Fibroblast of skin of right quadriceps (primary cell): ENCODE results near the gene NFIA.

Experiments
- DNase-seq: peaks from one replicate; pipeline ENCODE4 v3.0.0-alpha.2; 2013

NFIA gene

DNA sequence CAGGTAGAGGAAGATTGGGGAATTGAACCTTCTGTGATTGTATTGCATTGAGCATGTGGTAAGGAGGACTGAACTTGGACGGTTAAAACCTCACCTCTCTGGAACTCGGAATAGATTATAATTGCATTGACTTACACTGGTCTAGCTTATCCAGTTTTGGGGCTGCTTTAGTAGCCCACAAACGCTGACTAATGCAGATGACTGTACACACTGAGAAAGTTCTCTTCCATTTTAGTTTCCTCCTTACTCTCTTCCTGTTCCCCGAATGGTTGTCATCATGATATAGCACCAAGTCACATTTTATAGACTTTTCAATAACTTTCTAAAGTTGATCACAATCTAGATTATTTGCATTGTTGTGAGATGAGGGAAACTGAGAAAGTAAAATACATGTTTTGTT lies 78.2 kb downstream of the NFIA start:
- DNase-seq, result peak; percentile 38

DNA sequence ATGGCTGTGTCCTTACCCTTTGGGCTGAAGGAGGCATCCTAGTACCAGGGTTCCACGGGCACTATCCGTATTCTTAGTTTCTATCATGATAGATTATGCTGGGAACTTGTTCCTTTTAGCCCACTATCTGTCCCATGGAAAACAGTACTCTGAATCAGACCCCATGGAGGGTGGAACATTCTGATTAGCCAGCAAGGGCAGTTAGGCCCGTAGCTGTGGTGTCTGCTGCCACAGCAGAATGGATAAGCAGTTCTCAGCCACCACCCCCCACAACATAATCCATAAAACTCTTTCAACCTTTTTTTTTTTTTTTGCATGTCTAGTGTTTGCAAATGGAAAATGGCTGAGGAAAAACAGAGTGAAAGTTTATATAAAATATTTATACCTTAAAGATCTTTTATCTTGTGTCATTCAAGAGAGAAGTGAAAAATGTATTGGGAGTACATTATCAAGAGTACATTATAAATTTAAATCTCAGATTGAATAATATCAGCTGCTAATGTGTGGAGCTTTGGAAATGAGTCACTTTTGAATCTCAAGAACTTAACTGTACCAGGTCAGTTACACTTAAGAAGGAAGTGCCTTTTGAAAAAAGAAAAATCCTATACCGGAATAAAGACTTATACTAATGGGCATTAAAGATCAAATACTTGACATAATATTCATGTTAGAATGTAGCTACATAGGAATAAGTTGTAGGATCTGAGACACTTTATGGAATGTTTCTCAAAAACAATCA lies 80.3 kb downstream of the NFIA start:
- peak; percentile 30 for DNase-seq

DNA sequence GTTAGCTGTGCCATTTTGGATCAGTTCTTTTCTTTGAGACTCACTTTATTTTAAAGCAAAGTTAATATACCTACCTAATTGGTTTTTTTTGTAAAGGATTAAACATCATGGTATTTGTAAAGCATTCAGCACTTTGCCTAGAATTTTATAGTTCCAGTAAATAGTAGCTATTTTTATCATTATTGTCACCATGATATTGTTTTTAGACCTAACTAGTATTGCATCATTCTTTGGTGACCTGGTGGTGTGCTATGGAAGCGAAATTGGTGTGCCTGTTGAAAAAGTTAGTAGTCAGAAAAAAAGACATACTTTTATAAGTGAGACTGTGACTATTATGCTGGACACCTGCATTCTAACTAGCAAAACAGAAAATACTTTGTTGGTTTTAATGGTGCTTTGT lies 81.0 kb downstream of the NFIA start:
- DNase-seq, result no peak

DNA sequence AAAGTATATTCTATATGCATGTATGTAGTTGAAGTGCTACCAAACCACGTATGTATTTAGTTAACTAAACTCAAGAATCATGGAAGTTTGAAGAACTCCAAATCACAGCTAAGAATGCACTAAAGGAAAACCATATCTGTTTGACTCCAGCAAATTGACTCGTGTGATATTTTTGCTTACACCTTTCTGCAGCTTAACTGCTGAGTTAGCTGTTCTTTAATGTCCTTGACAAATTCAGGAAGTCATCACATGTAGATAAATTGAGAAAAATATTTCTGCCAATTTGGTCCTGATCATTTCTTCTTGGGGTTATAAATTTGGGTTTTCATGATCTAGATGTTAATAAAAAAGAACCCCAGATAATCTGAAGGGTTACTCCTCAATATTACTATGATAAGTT lies 83.0 kb downstream of the NFIA start:
- no peak for DNase-seq

DNA sequence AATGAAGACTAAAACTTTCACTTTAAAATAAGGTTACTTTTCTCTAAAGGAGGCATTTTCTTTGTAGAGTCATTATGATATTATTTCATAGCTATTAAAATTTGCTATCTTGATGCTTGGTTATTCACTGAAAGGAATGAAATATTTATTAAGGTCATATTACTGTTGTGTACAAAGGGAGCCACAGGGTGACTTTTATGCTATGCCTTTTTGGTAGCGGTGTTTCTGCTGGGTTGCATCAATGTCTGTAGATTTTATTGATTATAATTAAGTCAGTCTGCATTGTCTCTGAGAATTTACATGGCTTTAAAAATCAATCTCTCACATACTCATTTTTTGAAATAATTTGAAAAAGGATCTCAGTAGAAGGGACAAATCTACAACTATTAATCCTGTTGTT lies 84.9 kb downstream of the NFIA start:
- no peak for DNase-seq

DNA sequence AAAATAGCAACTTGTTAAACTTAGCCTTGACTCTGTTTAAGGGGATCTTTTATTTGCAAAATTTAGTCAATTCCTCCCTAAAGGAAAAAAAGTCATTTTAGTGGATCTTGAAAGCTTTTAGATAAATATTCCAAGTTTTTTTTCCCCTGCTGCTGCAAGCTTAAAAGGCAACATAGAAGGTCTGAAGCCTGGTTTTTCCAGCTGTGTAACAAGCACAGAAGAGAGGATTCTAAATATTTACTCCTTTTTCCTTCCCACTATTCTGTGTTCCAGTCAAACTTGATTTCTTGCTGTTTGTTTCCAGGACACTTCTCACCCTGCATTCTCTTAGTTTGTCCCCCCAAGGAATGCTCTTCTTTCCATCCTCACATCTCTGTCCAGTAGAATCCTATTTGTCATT lies 86.7 kb downstream of the NFIA start:
- DNase-seq, result no peak

DNA sequence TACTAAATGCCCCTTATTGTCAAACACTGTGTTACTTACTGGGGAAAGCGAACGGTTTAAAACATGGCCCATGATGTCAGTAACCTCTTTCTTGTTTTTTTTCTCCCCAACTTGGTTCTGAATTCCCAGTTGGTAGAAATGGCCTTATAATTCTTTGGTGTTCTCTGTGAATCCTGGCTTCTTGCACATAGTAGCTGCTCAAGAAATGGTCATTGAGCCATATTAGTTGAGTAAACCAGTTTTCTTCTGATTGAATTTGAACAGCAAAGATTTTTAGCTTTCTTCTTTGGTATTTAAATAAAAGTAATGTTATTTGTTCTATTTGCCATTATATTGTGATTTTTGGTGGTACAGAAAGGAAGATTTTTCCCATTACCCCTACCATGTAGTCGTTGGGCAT lies 87.3 kb downstream of the NFIA start:
- DNase-seq, result no peak

DNA sequence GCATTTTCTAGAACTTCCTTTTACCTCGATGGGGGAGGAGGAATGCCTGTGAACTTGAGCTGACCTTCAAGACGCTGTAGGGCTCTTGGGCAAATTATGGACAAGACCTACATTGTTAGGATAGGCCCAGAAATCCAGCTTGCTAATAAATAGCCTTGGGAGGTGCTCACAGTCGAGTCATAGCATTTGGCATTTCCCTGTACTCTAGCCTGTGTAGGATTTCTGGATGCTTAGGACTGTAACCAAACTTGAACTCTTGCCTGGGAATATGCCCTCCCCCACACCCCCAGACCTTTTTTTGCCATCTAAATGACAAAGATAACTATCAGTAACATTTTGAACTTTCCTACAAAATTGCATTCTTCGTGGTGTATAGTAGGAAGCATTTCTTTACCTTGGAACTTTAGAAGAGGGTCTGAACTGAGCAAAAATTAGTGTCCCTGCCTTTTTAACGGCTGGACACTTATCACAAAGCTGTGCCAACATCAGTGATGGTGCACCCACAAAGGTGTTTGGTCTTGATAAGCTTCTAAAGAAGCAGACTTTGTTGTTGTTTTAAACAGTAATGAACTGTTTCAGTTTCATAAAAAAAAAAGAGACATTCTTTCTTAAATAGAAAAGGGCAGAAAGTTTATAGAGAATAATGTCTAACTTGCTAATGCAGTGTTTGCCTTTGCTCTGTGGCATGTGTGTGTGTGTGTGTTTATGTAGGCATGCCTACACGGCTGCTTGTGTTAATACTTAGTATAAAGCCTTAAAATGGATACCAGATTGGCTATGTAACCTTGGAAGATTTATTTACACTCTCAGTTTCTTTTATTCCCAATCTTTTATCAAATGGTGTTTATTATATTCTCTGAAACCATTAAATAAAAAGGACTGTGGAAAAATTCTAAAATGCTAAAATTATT lies 88.2 kb downstream of the NFIA start:
- peak; percentile 66 for DNase-seq

DNA sequence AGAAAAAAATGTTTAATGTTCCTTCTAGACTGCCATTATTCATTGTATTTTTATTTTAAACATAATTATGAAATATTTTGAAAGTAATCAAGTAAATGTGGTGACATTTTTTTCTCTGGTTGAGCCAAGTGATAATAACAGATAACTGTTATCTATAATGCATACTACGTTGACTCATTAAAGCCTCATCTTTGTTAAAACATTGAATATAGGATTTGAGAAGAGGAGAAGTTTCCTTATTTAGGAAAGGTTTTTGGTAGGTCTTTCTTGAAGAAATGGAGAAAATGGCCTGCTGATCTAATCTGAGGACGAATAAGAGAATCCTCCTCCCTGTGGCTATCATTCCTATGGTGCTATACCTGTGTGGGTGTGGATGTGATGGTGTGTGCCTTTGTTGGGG lies 89.0 kb downstream of the NFIA start:
- DNase-seq, result no peak

DNA sequence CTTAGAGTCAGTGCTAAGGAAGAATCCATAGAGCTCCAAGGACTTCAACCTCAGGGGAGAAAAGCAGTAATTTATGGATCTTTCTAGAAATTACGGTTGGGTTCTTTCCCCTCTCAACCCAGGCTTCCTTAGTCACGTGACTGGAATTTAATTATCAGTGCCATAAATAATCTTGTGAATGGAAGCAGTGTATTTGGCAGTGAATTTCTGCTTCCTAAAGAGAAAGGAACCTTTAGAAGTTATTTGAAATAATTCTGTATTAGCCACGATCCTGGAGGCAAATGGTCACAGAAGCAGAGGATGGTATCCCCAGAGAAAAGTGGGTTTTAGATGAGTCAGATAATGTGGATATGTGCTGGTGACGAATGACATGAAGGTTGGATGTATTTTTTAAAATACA lies 89.6 kb downstream of the NFIA start:
- DNase-seq, result peak; percentile 73

DNA sequence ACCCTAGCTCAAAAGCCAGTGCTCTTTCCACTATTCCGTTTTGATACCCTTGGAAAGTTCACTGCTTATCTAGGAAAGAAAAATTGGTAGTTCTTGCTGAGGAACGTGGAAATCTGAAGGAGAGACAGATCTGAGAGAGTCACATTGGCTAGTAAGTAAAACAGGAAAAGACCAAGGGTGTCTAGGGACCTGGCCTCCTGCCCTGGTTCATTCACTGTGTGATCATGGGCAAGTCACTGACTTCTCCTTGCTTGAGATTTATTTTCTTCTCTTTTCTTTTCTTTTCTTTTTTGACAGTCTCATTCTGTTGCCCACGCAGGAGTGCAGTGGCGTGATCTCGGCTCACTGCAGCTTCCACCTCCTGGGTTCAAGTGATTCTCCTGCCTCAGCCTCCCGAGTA lies 90.8 kb downstream of the NFIA start:
- DNase-seq, result no peak

DNA sequence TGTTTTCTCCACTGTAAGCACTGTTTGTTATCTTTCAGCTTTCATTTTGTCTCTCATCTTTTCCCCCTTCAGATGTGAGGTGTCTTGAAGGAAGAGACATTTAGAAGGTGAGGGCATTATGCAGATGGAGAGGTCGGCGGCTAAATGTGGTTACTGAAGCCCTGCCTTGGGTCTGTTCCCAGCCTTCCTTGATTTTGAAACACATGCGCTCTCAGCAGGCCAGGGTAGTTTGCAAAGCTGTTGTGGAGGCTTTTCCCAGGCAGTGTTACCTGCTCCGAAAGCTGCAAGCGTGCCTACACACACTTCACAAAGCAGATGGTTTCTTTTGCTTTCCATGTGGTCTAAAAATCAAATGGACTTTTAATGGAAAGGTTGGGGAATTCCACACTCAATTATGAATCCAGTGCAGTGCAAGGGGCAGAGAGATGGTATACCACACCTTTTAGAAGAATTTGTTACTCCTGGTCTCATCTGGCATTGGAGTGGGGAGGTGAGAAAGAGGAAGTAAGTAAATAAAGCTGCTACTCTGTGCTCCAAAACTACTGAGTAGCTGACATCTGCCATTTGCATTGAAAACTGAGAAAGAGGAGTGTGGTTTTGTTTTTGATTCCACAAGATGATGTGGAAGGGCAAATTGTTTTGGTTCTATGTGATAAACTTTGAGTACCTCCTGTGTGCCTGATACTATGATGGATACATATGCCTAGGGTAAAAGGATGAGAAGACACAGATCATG lies 91.9 kb downstream of the NFIA start:
- no peak for DNase-seq

DNA sequence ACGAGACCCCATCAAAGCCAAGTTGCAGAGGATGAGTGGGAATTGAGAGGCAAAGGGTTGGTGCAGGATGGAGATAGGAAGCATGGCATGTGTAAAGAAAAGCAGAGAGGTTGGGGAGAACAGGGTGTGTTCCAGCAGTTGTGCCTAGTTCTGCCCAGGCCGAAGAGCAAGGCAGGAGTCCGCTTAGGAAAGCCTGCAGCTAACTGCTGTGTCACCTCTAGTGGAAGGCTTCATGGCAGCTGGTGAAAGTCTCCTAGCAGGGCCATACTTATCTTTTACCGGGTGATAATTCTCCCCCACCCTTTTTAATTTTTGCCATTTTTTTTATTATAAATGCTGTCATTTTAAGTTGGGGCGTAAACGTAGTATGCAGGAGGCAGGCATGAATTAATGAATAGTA lies 93.6 kb downstream of the NFIA start:
- no peak for DNase-seq

DNA sequence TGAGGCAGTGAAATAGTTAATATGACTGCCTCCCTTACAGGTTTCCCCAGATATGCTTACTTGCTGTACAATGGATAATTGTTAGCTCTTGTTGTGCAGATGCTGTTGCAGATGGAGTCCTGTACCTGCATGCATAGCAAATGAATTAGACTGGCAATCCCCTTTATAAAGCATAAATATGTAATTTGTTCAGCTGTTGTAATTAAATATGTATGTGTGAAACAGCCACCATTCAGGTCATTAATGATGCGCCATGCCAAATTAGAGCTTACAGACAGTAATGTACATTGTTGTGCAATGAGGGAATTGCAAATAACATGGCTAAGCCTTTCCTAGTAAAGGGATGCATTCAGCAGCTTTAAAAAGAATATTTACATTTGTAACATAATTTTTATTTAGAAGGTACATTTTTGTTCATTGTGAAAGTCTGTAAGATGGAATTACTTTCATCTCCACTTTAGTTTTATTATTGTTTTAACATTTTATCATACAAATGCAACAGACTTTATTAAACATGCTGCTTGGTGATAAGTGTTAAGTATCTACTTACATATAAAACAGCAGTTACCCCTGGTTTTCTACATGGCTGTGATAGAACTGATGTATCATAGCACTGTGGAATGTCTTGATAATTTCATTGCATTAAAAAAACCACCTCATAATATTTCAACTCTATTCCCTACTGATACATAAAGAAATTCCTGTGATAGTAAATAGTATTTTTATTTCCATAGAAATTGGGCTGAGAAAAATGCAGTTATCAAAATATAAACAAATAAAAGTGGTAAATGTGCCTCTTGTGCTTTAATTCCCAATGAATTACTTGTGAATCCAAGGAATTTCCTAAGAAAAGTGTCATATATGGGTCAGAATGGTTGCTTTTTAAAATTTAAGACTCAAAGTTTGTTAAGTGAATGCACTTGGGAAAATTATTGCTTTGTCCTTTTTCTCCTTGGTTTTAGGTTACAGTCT lies 99.0 kb downstream of the NFIA start:
- DNase-seq, result peak; percentile 13

DNA sequence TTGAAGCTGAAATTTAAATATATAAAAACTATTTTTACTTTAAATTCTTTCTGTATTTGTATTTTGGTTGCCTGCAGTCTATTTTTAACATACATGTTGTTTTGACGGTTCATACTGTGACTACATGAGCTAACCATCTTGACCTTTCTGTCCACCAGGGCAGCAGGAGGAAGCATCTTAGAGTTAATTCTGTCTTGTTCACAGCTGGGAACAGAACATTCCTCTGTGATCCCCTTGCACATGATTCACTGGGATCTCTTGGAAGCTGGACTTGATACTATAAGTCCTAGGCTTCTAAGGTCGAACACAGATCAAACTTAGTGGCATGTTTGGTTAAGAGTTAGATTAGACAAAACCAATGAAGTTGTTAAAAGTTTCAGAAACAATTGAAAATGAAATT lies 99.7 kb downstream of the NFIA start:
- peak; percentile 66 for DNase-seq

DNA sequence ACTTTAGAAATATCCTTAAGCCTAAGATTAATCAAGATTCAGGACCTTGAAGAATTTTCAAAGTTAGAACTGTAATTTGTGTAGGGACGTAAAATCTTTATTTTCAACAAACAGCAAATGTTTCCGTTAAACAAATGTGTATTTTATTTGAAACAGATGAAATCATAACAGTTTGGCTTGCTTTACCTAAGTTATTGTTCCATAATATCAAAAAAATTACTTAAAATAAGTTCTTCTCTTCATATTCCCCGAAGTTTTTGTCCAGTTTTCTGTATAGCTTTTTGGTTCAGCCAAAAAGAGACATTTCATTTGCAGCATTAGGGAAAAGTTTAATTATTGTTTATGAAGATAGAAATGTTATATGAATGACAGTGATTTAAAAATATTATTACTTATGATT lies 100.1 kb downstream of the NFIA start:
- DNase-seq, result no peak

DNA sequence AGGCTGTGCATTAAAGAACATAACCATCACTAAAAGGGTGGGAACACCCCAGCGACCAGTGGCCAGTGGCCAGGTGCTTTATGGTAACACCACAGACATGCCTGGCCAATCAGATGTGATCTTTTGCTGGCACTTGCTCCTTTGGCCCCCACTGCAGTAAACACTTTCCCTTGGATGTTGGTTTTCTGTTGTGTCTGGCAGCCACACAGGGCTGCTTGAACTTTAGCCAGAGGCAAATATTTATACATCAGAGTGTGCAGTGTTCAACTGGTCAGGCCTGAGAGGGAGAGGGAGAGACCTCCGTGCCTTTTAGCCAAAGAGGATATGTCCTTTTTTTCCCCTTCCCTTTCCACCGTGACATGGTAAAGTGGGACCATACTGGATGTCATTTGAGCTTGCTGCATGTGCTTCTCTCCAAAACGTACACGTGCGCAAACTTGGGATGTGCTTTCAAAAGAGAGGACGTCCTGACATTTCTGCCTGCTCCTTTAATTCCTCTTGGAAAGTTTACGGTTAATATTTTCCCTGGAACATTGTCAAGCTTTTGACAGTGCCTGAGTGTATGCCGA lies 101.2 kb downstream of the NFIA start:
- no peak for DNase-seq

DNA sequence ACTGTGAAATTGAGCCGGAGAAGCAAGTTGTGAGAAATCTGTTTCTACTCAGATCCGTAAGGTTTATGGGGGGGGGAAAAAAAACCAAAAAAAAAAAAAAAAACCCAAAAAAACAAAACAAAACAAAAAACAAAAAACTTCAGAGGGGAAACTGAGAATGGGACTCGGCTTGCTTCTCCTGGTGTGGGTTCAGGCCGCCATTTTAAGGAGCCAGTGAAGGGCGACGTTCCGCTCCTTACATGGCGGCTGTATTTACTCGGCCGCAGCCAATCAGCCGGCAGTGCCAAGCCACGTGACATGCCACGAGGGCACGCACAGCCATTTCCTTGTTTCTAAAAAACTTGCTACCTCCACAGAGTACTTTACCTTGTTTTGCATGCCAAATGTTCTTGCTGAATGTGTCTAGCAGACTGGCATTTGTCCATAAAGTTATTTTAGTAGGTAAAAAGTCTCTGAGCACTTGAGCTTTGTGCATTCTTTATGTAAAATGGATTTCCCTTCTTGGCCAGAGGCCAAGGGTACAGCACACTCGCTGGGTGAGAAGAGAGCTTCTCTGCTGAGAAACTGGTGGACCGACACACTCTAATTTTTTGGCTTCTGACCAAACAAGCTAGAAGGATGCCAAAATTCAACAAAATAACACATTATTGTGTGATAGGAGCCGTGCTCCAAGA lies 101.8 kb downstream of the NFIA start:
- peak; percentile 86 for DNase-seq

DNA sequence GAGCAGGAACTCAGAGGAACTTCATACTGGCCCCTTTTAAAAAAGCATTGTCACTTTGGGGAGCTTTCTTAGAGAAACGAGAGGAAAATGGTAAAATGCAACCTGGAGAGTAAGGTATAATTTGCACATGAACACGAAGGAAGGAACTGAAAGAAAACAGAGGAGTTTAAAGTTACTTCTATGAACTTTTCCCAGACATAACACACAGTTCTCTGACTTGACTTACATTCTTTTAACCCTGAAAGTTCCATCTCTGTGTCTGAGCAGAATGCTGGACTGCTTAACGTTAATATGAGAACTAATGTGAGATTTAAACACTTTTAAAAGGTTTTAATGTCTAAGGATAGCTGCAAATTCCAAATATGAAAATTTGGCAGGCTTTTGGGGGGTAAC lies 102.3 kb downstream of the NFIA start:
- no peak for DNase-seq

DNA sequence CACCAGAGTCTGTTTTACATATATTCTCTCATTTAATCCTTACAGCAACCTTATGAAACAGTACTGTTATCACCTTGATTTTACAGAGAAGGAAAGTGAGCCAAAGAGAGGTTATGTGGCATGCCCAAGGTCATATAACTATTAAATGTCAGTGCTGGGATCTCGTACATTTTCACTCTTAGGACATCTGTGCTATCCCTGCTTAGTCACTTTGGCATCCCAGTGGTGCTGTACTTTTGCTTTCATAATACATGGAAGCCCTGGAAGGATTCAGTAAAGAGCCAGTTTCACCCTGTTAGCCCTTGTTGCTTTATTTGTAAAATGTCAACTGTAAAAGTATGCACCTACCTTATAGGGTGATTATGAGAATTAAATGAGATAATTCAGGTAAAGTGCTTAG lies 104.4 kb downstream of the NFIA start:
- no peak for DNase-seq

DNA sequence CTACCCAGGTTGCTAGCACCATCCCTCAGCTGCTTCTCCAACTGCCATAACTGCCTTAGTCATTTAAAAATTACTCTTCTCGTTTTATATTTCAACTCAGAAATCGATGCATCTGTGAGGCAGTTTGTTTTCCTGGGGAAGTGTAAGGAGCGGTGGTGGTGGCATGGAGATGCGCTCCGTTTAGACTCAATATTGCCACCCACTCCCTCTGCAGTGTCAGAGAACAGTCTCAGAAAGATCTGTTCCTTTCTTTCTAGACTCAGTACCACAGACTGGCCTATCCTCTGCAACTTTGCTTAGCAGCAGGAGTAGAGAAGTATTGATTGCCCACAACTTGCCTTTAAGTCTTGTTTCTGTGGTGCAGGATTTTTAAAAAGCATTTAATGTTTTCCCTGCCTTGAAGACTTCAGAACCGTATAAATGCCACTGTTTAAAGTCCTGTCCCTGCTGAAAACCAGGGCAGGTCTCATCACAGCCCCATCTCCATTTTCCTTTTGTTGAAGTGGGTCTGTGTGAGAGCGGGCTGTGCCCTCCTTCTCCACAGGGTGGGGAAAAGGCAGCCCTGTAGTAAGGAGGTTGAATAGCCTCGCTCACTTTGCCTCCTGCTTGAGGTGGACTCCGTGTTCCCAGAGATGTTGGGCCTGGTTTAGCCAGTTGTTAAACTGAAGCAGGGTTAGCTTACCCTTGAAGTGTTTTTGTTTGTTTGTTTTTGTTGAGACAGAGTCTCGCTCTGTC lies 105.2 kb downstream of the NFIA start:
- no peak for DNase-seq
